Measurements from ENCODE around the gene SH3RF1. TPM values are rescaled to one million over a fixed set of nuclear protein-coding genes. Genes with fewer than 3 reads are reported as not detected.

The SH3RF1 gene
- total RNA-seq, 2 donors from 2014 or later, result 37.6 to 68.8 TPM

DNA sequence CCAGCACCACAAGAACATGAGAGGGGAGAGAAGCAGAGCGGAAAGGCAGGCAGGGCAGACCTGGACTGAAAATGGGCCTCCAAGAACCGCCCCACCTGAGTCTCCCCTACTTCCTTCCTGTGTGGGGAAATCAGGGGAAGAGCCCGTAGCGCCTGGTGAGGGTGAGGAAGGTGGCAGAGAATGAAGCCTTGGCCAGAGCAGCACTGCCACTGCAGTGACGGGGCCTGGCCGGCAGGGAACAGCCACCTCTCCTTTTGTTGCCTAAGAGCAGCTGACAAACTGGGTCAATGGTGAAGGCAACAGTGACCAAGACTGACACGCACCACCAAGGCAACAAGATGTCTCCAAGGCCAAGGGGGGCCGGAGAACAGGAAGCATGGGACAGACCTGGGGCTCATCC is 202.3 kb downstream of the SH3RF1 start:
- TF ChIP-seq, protein P1, sequence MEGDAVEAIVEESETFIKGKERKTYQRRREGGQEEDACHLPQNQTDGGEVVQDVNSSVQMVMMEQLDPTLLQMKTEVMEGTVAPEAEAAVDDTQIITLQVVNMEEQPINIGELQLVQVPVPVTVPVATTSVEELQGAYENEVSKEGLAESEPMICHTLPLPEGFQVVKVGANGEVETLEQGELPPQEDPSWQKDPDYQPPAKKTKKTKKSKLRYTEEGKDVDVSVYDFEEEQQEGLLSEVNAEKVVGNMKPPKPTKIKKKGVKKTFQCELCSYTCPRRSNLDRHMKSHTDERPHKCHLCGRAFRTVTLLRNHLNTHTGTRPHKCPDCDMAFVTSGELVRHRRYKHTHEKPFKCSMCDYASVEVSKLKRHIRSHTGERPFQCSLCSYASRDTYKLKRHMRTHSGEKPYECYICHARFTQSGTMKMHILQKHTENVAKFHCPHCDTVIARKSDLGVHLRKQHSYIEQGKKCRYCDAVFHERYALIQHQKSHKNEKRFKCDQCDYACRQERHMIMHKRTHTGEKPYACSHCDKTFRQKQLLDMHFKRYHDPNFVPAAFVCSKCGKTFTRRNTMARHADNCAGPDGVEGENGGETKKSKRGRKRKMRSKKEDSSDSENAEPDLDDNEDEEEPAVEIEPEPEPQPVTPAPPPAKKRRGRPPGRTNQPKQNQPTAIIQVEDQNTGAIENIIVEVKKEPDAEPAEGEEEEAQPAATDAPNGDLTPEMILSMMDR (conservative IDR thresholded peaks at IDR 0.05), result peak; percentile 37
- 83% methylated on average over 8 of the region's 8 CpGs; no CpG with 5 or more reads in 1 of the 2 experiments for WGBS, 2 experiments (ENCODE audit: insufficient coverage in 1 of 2, insufficient read length in 1 of 2)
- no peak overlapping the region for H3K9ac ChIP-seq (ENCODE audit: extremely low read depth, low read length, poor library complexity, severe bottlenecking)

DNA sequence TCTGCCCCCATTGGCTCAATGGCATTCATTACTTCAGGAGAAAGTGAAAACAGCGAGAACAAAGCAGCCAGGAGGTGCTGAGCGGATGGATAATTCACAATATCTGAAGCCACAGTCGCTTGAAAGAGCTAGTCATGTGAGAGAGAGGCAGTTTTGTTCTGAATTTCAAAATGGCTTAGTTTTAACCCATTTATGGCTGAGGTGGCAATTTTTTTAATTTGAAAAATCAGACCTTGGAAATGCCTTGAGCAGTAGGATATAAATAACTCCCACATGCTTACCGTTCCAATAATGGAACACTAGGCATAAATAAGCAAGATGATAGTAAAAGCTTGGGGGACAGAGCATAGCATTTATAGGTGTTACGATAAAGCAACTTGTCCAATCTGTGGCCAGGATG is 203.8 kb downstream of the SH3RF1 start:
- Histone ChIP-seq H3K27me3 (ENCODE audit: control insufficient read depth, insufficient read depth, low read length, poor library complexity, severe bottlenecking) (no peaks in the 10 kb centered on the region), H3K9ac (ENCODE audit: extremely low read depth, low read length, poor library complexity, severe bottlenecking) (no peak overlapping the region), H3K4me3 (ENCODE audit: low read length) (no peak overlapping the region), H3K36me3 (ENCODE audit: control insufficient read depth, insufficient read depth, low read length) (no peaks in the 10 kb centered on the region), H3K4me1 (ENCODE audit: control insufficient read depth, insufficient read depth, low read length) (peaks cover 3% of the 10 kb centered on the region), H3K27ac (ENCODE audit: low read depth, low read length) (no peak overlapping the region), H3K9me3 (ENCODE audit: control insufficient read depth, low read length) (no peaks in the 10 kb centered on the region)
- no peaks in the 10 kb centered on the region for H3K27me3 Mint-ChIP-seq (ENCODE audit: insufficient read depth)
- TF ChIP-seq, protein P1 (conservative IDR thresholded peaks at IDR 0.05), result no peak
- H3K4me3 Mint-ChIP-seq, result no peak overlapping the region
- WGBS, 2 experiments (ENCODE audit: insufficient coverage in 1 of 2, insufficient read length in 1 of 2), result 96 to 100% methylated on average over 4 to 5 of the region's 5 CpGs
- DNase-seq, result no peak
- H3K9me3 Mint-ChIP-seq, result no peaks in the 10 kb centered on the region
- peaks cover 27% of the 10 kb centered on the region for H3K4me1 Mint-ChIP-seq
- no peak overlapping the region for H3K27ac Mint-ChIP-seq
- H3K36me3 Mint-ChIP-seq (ENCODE audit: low read depth), result no peaks in the 10 kb centered on the region

More for the DNA sequence above, 202.3 kb downstream of the SH3RF1 start:
- DNase-seq, result peak; percentile 61
- Histone ChIP-seq H3K27me3 (ENCODE audit: control insufficient read depth, insufficient read depth, low read length, poor library complexity, severe bottlenecking) (no peaks in the 10 kb centered on the region), H3K36me3 (ENCODE audit: control insufficient read depth, insufficient read depth, low read length) (no peaks in the 10 kb centered on the region), H3K4me3 (ENCODE audit: low read length) (no peak overlapping the region), H3K9me3 (ENCODE audit: control insufficient read depth, low read length) (no peaks in the 10 kb centered on the region), H3K4me1 (ENCODE audit: control insufficient read depth, insufficient read depth, low read length) (peaks cover 3% of the 10 kb centered on the region), H3K27ac (ENCODE audit: low read depth, low read length) (no peak overlapping the region)
- no peaks in the 10 kb centered on the region for H3K27me3 Mint-ChIP-seq (ENCODE audit: insufficient read depth)
- peak overlapping the region; percentile 30 for H3K27ac Mint-ChIP-seq
- H3K36me3 Mint-ChIP-seq (ENCODE audit: low read depth), result no peaks in the 10 kb centered on the region
- H3K9me3 Mint-ChIP-seq, result no peaks in the 10 kb centered on the region
- peaks cover 25% of the 10 kb centered on the region for H3K4me1 Mint-ChIP-seq
- no peak overlapping the region for H3K4me3 Mint-ChIP-seq

DNA sequence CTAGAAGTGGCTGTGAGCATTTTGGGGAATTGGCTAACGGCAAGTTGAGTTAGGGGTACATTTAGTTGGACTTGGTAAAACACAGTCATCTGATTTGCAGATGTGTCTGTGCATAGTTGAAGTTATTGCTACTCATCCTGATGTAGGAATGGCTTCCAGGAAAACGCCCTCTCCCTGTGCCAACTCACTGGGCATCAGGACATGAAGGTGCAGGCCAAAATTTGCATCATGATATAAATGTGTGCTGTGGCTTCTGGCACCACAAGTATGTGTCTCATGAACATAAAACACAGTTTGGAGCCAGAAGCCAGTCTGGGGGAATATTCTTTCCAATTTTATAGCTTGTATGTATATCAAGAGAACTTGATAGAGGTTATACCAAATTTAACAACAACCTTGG is 206.5 kb downstream of the SH3RF1 start:
- no peak overlapping the region for H3K27ac ChIP-seq (ENCODE audit: low read depth, low read length)
- Mint-ChIP-seq H3K9me3 (no peaks in the 10 kb centered on the region), H3K4me1 (peaks cover 10% of the 10 kb centered on the region), H3K4me3 (no peak overlapping the region), H3K27me3 (ENCODE audit: insufficient read depth) (no peaks in the 10 kb centered on the region), H3K36me3 (ENCODE audit: low read depth) (no peaks in the 10 kb centered on the region), H3K27ac (no peak overlapping the region)
- H3K36me3 ChIP-seq (ENCODE audit: control insufficient read depth, insufficient read depth, low read length), result no peaks in the 10 kb centered on the region
- no peaks in the 10 kb centered on the region for H3K4me1 ChIP-seq (ENCODE audit: control insufficient read depth, insufficient read depth, low read length)
- 90 to 100% methylated on average over 1 to 2 of the region's 2 CpGs for WGBS, 2 experiments (ENCODE audit: insufficient coverage in 1 of 2, insufficient read length in 1 of 2)
- no peak for DNase-seq
- no peaks in the 10 kb centered on the region for H3K9me3 ChIP-seq (ENCODE audit: control insufficient read depth, low read length)
- no peaks in the 10 kb centered on the region for H3K27me3 ChIP-seq (ENCODE audit: control insufficient read depth, insufficient read depth, low read length, poor library complexity, severe bottlenecking)
- TF ChIP-seq, protein P1 (conservative IDR thresholded peaks at IDR 0.05), result no peak
- H3K4me3 ChIP-seq (ENCODE audit: low read length), result no peak overlapping the region
- H3K9ac ChIP-seq (ENCODE audit: extremely low read depth, low read length, poor library complexity, severe bottlenecking), result no peak overlapping the region

All from endodermal cell (in vitro differentiated cells).